Spleen (tissue), 11 donors: ENCODE data around the gene RASSF1. TPM values are rescaled to one million over a fixed set of nuclear protein-coding genes. Genes with fewer than 3 reads are reported as not detected.

Experiments
- DNase-seq: peaks from one replicate; pipeline ENCODE4 v3.0.0-alpha.2; 2020
- H3K27ac ChIP-seq, 8 donors: fragments of 200-600 bp; sonication (generic) in 7 of 8; 1 replicate in 4 of 8; 2 replicates in 4 of 8; pipeline versions ENCODE4 v1.5.0 to v1.8.0; 2016 to 2021; ENCODE audit warnings: inconsistent platforms in 4 of 8, mild to moderate bottlenecking in 4 of 8, moderate library complexity in 1 of 8
- H3K27me3 ChIP-seq, 7 donors: fragments of 200-600 bp; sonication (generic) in 6 of 7; replicated peaks in 1 of 7; 1 replicate in 4 of 7; 2 replicates in 3 of 7; pipeline versions ENCODE4 v1.5.0 to v1.8.0; 2016 to 2021; ENCODE audit warnings: inconsistent platforms in 3 of 7, mild to moderate bottlenecking in 1 of 7
- H3K36me3 ChIP-seq, 6 donors: fragments of 200-600 bp; sonication (generic) in 5 of 6; 1 replicate in 4 of 6; 2 replicates in 2 of 6; pipeline versions ENCODE4 v1.5.0 to v1.8.0; 2016 to 2021; ENCODE audit warnings: inconsistent platforms in 2 of 6
- H3K4me1 ChIP-seq, 6 donors: fragments of 200-600 bp; sonication (generic) in 5 of 6; 1 replicate in 3 of 6; 2 replicates in 3 of 6; pipeline versions ENCODE4 v1.5.0 to v1.8.0; 2016 to 2021; ENCODE audit warnings: inconsistent platforms in 3 of 6
- H3K4me3 ChIP-seq, 8 donors: fragments of 200-600 bp; sonication (generic) in 7 of 8; 1 replicate in 4 of 8; 2 replicates in 4 of 8; pipeline versions ENCODE4 v1.5.0 to v1.8.0; 2016 to 2021; ENCODE audit warnings: inconsistent platforms in 4 of 8, mild to moderate bottlenecking in 4 of 8, moderate library complexity in 2 of 8
- H3K9me3 ChIP-seq, 8 donors: fragments of 200-600 bp; sonication (generic) in 7 of 8; 1 replicate in 4 of 8; 2 replicates in 4 of 8; pipeline versions ENCODE4 v1.5.0 to v1.8.0; 2016 to 2021; ENCODE audit warnings: inconsistent platforms in 4 of 8
- CTCF ChIP-seq, 11 experiments: fragments of 200-600 bp in 7 of 11; fragments of 450-650 bp in 4 of 11; sonication (generic) in 4 of 11; IDR thresholded peaks in 8 of 11; conservative IDR thresholded peaks in 3 of 11; 1 replicate in 7 of 11; 2 replicates in 4 of 11; pipeline versions ENCODE4 v1.4.0 to v1.8.0; 2016 to 2021; ENCODE audit warnings: antibody characterized with exemption in 11 of 11, inconsistent platforms in 4 of 11, mild to moderate bottlenecking in 1 of 11
- POLR2A ChIP-seq, 3 donors: fragments of 450-650 bp; IDR thresholded peaks; one replicate each; pipeline ENCODE4 v1.5.1; 2017; ENCODE audit warnings: antibody characterized with exemption in 3 of 3, mild to moderate bottlenecking in 1 of 3
- POLR2AphosphoS5 ChIP-seq, 3 donors: sonication (generic); formaldehyde crosslinking; IDR thresholded peaks; one replicate each; pipeline ENCODE4 v1.5.1; 2017; ENCODE audit warnings: antibody characterized with exemption in 3 of 3
- WGBS, 5 donors: extraction: QIAGEN DNeasy Blood & Tissue Kit in 3 of 5; methylation state at CpG; one replicate each; pipeline versions ENCODE4 v1.1.5 to v1.1.7; 2013 to 2018; 5-methylcytosine and 5-hydroxymethylcytosine counted together
- intact Hi-C: fragments of 100-400 bp; cut with DNase I; formaldehyde crosslinking; loops from one replicate; pipeline ENCODE4 v1.15.0; 2023; ENCODE audit warnings: low total_unique reads
- polyA plus RNA-seq, 3 donors: library from polyadenylated mRNA; stranded (reverse); fragments of 200-250 nt; gene quantifications; one replicate each; pipeline ENCODE4 v1.2.1, GENCODE V29; 2013
- total RNA-seq, 7 donors: library from RNA; depleted of rRNA in 3 of 7; stranded (reverse); fragments of >200 nt in 3 of 7; fragmentation: NEBNext Ultra II Directional in 4 of 7; extraction: Animal tissue kit (Norgen Biotek cat#: 25700) in 4 of 7; gene quantifications; one replicate each; pipeline versions ENCODE4 v1.1.0 to v1.2.1, GENCODE V29; 2016 to 2021
- donor health status: healthy with polysubstance abuse.
- donor health status: DM: no; HTN: no; CAD: no; lungs with moderate emphysema.
- donor health status: DM: no; HTN: no; CAD: no.
- donor health status: Bipolar disorder and iron deficiency.
- donor health status: healthy.
- donor health status: DM: no; HTN: no; CAD: no.
- donor health status: DM: yes; HTN: yes; CAD: no.

RASSF1 gene
- total and polyA plus RNA-seq, 10 donors = 48.3 to 113 (median 64.7) TPM

- no peak overlapping the region for H3K4me3 ChIP-seq
- TF ChIP-seq POLR2A (IDR thresholded peaks at IDR 0.05) (no peak), POLR2AphosphoS5 (IDR thresholded peaks at IDR 0.05) (peak; percentile 42 to 79 (median 58)), CTCF (IDR thresholded peaks at IDR 0.05 in 8 of 11, conservative IDR thresholded peaks at IDR 0.05 in 3 of 11) (no peak)
- no peak for DNase-seq
- H3K27me3 ChIP-seq = no peaks in the 10 kb centered on the region
- H3K27ac ChIP-seq = peak overlapping the region in 2 of 8 donors; percentile 2 to 33
- 81 to 92% (median 84%) methylated on average over 8 to 12 of the region's 12 CpGs for whole genome bisulfite sequencing, 5 donors
- intact Hi-C loops = no loop called here
- H3K9me3 ChIP-seq = no peaks in the 10 kb centered on the region
- H3K36me3 ChIP-seq = peaks cover 0 to 81% (median 44%) of the 10 kb centered on the region in 6 donors
- peaks cover 36 to 98% (median 80%) of the 10 kb centered on the region in 6 donors for H3K4me1 ChIP-seq
Observed at GRCh38 chr3:50353245-50354004, 12.8 kb upstream of the RASSF1 start.

GRCh38 chr3:50352781-50353180, 12.1 kb upstream of the RASSF1 start:
- H3K9me3 ChIP-seq = no peaks in the 10 kb centered on the region
- WGBS, 5 donors = 36 to 57% (median 43%) methylated on average over 2 of the region's 2 CpGs
- intact Hi-C loops = no loop called here
- no peak for DNase-seq
- H3K27me3 ChIP-seq = no peaks in the 10 kb centered on the region
- H3K4me1 ChIP-seq = peaks cover 30 to 98% (median 77%) of the 10 kb centered on the region in 6 donors
- TF ChIP-seq POLR2A (IDR thresholded peaks at IDR 0.05) (no peak), POLR2AphosphoS5 (IDR thresholded peaks at IDR 0.05) (no peak), CTCF (IDR thresholded peaks at IDR 0.05 in 8 of 11, conservative IDR thresholded peaks at IDR 0.05 in 3 of 11) (no peak)
- H3K27ac ChIP-seq = peak overlapping the region in 1 of 8 donors; percentile 33
- no peak overlapping the region for H3K4me3 ChIP-seq
- H3K36me3 ChIP-seq = peaks cover 0 to 81% (median 50%) of the 10 kb centered on the region in 6 donors

GRCh38 chr3:50351323-50351697, 10.7 kb upstream of the RASSF1 start:
- Histone ChIP-seq H3K4me1 (peaks cover 15 to 98% (median 75%) of the 10 kb centered on the region in 6 donors), H3K4me3 (peak overlapping the region; percentile 52 to 93 (median 63)), H3K27me3 (no peaks in the 10 kb centered on the region), H3K36me3 (peaks cover 0 to 72% (median 49%) of the 10 kb centered on the region in 6 donors), H3K9me3 (no peaks in the 10 kb centered on the region), H3K27ac (peak overlapping the region; percentile 92 to 100 (median 94))
- TF ChIP-seq CTCF (IDR thresholded peaks at IDR 0.05 in 8 of 11, conservative IDR thresholded peaks at IDR 0.05 in 3 of 11) = no peak
- TF ChIP-seq POLR2A (IDR thresholded peaks at IDR 0.05) = no peak
- no peak for TF ChIP-seq POLR2AphosphoS5 (IDR thresholded peaks at IDR 0.05)
- WGBS, 5 donors = 58 to 76% (median 64%) methylated on average over 11 of the region's 11 CpGs
- intact Hi-C loops = no loop called here
- no peak for DNase-seq
